GM19397 (cell line): ENCODE results near the gene PFDN1.
A peak's percentile ranks its signal among the peaks of the same experiment; 100 is the strongest.

Experiments used
- ATAC-seq: cut with Tn5 transposase; IDR thresholded peaks from one replicate; pipeline ENCODE4 v1.9.1; 2021; ENCODE audit warnings: mild to moderate bottlenecking, moderate library complexity; ENCODE audit not compliant: unreplicated experiment

PFDN1 gene

DNA sequence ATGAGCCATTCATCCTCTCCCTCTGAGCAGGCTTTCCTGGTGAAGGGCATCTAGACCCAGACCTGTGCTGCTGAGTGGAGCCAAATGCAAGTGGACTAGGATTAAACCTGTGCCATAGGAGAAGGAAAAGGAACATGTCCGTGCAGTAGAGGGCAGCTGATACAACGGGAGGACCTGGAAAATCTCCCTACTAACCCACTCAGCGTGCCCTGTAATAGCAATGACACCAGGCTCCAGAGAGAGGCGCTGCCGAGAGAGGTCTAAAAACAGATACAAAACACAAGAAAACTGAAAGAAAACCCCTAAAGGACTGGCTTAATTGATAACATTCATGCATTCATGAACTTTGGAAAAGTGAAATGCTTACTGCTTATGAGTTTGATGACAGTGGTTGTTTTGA is 60.8 kb downstream of the PFDN1 start:
- ATAC-seq, result no peak

DNA sequence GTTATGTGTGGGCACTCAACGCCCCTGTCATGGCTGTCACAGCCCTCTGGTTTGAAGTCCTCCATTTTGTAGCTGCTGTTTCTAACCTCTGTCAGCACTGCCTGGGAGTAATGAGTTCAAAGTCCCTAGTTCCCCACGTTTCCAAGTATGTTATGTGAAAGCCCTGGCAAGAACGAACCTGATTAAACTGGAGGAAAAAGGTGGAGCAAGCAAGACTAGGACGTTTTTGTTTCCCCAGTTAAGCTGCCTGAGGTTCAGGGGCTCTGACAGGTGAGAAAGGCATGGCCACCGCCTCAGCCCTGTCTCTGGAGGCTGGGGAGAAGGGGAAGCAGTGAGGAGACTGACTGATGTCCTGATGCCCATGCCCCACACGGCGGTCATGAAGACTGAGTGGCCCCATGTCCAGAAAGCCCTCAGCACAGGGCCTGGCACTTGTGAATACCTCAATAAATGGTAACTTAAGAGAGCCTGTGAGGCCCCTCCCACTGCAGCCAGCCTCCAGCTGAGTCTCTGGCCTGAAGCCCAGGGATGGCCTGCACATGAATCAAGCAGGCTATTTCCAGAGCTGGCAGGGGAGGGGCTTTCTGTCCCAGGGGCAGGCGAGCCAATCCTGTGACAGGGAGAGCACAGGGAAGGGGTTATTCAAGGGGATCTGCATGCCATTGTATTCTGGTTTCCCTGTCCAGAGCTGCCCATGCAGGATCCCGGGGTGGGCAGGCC is 61.8 kb downstream of the PFDN1 start:
- no peak for ATAC-seq

GRCh38 chr5:140239939-140240700 is 62.8 kb downstream of the PFDN1 start:
- ATAC-seq, result no peak

DNA sequence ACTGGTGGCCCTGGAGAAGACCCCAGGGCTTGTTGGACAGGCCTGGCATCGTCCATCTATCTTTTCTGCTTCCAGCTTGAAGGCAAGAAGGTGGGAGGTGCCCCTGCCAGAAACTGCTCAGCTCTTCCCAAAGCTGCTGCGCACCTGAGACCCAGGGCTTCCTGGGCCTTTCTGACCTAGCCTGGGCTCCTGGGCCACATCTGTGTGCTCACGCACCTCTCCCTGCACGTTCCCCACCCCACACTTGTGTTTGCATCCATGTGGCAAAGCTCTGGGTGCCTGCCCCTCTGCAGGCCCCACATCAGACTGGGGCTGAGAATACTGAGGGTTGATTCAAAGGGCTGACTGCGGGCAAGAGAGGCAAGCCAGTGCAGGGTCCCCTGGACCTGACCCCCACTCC is 63.4 kb downstream of the PFDN1 start:
- ATAC-seq, result no peak

DNA sequence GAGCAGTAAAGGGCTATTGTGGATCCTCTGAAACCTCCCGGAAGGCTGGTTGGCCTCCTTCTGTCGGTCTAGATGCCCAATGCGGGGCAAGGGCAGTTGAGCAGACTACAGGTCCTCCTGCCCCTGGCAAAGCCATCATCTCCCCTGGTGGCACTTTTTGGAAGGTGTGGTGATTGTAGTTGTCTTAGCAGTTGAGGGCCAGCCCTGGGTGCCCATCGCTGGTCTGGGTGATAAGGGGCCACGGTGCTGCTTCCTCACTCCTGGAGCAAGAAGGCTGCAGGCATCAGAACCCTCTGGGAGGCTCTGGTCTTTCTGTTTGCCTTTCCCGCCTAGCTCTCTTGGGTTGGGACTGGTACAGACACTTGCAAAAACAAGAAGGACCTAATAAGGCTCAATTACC is 64.1 kb downstream of the PFDN1 start:
- ATAC-seq, result no peak

DNA sequence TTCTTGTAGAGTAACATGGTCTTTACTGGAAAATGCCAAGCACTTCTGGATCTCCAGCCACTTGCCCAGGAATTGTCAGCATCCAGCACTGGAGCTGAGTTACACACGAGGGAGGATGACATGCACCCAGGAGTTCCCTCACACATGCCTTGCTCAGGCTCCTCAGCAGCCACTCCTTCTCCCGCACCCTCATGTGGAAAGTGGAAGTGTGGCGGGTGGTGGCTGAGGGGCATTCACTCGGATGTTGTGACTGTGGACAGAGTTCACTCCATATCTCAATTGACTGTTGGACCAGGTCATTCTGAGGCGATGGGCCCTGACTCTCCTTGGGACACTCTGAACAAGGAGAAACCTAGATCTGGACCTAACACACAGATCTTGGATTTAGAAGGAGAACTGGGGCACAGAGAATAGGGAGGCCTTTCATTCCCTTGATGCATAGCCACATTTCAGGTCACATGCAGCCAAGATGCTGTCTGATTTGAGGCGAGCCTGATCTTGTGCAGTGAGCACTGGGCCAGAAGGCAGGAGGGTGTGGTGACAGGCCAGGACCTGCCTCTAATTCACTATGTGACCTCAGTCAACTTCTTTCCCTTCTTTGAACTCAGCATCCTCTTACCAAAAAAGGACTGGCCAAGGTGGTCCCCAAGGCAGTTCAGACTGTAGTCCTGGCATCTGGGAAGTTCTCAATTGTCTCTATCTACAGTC is 65.9 kb downstream of the PFDN1 start:
- no peak for ATAC-seq

DNA sequence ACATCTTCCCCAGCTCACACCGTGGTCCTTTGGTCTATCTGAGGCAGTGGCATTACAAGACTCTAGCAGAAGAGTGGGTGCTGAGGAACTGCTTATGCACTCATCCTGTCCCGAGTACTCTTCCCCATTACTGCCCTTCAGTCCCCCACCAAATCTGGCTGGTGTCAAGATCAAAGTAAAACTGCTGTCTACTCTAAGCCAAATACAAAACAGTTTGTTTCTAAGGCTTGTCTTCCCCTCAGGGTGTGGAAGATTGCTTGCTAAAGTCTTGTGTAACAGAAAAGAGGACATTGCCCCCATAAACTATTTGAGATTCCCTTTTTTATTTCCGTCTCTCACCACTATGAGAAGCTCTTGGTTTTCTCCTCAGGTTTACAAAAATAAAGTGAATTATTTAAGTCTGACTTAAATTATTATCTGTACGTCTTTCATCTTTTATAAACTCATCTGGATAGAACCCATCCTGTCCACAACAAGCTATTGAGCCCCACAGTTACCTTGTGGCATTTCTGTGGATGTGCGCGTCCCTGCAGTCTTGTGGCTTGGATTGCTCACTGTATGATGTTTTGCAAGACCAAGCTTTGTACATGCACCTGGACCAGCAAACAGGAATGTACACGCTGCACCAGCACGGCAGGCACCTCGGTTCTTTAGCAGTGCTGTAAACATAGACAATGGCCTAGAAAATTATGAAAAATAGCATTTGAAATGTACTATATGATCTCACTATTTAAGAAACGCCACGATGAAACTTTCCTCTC is 66.9 kb downstream of the PFDN1 start:
- no peak for ATAC-seq

DNA sequence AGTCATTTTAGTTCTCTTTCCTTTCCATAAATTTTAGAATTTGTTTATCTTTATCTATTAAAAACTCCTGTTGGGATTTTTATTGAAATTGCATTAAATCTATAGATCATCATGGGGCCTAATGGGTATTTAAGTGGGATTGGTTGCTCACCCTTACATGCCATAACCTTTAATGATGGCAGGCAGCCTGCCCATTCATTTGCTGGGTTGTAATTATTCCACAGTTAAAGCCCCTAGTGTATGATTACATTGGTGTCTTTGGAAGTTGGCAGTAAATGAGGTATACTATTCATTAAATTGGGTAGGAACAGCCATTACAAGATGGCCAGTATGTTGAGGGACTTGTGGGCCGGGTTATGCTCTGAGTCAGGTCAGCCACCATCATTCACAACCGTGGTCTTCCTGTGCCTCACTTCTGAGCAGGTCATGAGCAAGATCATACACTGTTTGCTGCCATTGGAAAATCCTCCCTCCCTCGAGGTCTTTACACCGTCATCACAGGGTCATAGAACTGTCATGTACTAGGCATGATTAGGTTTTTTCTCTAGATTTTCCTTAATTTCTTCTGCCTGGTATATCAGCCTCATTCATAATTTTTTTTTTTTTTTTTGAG is 68.4 kb downstream of the PFDN1 start:
- no peak for ATAC-seq

DNA sequence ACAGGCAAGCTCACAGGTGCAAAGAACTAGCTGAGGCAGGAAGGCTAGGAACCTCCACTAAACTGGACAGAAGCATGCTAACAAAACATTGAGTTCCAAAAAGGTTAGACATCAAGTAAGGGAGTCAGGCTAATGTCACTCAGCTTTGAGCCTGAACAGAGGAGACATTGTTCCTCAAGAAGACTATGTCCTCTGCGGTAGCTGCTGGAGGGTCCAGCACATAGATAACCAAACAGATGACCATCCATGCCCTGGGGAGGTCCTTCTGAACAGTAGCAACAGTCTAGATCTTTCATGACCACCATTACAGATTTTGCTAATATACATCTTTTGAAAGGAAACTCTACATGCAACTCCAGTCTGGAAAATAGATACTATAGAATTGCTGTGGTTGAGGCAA is 70.2 kb downstream of the PFDN1 start:
- no peak for ATAC-seq

DNA sequence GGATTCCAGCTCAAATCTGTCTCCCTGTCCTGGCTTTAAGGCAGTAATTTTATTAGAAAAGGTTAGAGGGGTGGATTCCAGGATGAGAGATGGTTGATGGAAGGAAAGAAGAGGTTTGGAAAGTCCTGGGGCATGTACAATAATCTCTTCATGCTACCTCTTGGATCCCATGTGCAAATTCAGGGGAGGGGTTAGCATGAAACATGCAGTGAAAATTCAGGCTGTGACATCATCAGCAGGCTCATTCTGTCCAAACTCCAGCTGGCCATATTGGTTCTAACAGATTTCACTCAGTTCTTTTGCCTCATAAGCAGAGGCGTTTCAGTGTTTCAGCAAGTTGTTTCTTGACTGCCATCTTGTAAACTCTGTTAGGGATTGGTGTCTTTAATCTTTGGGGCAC is 72.5 kb downstream of the PFDN1 start:
- ATAC-seq, result no peak

DNA sequence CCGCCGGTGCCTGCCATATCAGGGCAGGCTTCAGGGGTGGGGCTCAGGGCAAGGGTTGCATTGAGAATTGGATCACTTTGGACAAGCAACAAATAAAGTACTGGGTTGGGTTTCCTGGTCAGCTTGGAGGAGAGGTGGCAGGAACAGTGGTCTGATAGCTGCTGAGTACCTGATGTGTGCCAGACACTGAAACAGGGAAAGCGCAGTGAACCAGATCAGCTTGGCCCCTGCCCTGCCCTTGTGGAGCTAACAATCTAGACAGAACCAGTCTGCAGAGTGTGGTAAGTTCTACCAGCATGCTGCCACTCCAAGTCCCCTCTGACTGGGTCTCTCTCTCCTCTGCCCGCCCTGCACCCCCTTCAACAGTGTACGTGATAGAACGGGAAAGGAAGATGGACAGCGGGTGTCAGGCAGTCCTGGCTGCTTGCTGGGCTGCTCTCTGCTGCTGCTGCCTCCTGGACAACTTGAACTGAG is 74.5 kb downstream of the PFDN1 start:
- no peak for ATAC-seq

GRCh38 chr5:140227046-140227445 is 75.9 kb downstream of the PFDN1 start:
- ATAC-seq, result no peak

DNA sequence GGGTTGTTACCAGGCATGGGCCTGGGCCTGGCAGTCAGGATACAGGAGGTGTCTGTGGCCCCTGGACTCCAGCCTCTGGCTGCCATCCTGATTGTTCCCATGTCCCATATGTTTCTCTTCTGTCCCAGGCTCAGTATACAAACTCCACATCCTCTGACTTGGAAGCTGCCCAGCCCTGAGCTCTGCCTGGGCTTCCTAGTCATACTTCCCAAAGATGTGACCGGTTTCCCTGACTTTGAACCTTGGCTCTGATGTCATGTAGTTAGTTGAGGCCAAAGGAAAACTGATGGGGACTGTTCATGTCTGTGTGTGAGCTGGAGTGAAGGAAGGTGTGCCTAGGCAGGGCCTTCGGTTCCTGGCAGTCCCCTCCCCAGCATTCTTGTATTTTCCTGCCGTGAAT is 77.5 kb downstream of the PFDN1 start:
- ATAC-seq, result no peak

- no peak for ATAC-seq
Measured at GRCh38 chr5:140224658-140225057, 78.2 kb downstream of the PFDN1 start.

DNA sequence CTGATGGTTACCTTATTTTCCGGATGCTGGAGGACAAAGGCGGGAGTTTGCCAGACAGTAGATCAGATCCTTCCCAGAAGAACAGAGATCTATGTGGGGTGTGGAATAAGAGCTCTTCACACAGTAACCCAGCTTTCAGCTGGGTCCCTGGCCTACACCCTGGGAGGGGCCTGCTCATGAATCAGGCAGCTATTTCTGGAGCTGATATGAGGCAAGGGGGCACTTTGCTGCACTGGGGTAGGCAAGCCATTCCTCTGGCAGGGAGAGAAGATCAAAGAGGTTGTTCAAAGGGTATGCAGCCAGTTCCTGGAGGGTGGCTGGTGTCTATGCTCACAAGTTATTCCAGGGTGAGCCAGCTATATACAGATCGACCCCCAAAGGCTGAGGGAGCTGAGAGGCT is 79.3 kb downstream of the PFDN1 start:
- no peak for ATAC-seq

DNA sequence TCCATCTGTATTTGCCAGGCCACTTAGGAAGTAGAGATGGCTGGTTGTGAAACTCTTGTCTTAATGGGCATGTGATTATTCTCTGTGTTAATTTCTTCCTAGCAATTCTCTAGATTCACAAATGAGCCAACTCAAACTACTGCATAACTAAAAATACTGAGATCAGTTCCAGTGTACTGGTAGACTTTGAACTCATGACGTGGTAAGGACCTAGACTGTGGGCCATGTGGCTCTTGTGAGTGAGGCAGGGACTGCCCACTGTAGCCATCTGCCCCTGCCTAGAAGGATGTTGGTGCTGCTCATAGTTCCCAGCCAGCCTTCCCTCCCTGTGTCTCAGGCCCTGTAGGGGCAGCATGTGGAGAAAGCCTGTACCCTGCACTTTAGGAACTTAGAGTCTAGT is 80.5 kb downstream of the PFDN1 start:
- ATAC-seq, result no peak

GRCh38 chr5:140221697-140222223 is 81.1 kb downstream of the PFDN1 start:
- no peak for ATAC-seq

GRCh38 chr5:140220698-140221064 is 82.2 kb downstream of the PFDN1 start:
- no peak for ATAC-seq

GRCh38 chr5:140220032-140220697 is 82.7 kb downstream of the PFDN1 start:
- ATAC-seq, result peak; percentile 51
